ENCODE measurements around the gene GALNT10. TPM values are rescaled to one million over a fixed set of nuclear protein-coding genes. Genes with fewer than 3 reads are reported as not detected.

GALNT10 gene
- total and polyA plus RNA-seq, 10 of the 15 experiments (the other 5 are each of a cell fraction or from before 2014, with no cell fraction given) = 3.9 to 35.4 (median 15.5) TPM

- no peak for TF ChIP-seq JUND (IDR thresholded peaks at IDR 0.05; ENCODE audit: low read depth, low read length)
- no peak for TF ChIP-seq BCL3 (IDR thresholded peaks at IDR 0.05; ENCODE audit: borderline replicate concordance, insufficient read depth, low read depth, low read length, poor library complexity, severe bottlenecking)
- no peak for TF ChIP-seq CREB1 (IDR thresholded peaks at IDR 0.05; ENCODE audit: low read depth)
- TF ChIP-seq ZNF207 (IDR thresholded peaks at IDR 0.05; ENCODE audit: borderline replicate concordance) = no peak
- no peak for TF ChIP-seq PRDM15 (CRISPR knock-in tag; IDR thresholded peaks at IDR 0.05)
Measured at GRCh38 chr5:154331924-154332323, 141.4 kb downstream of the GALNT10 start (continued).

- FAIRE-seq (no peak), ATAC-seq (peak; percentile 40), DNase-seq (ENCODE audit: low read depth, low spot score) (no peak)
- no TSS peak for BruUV-seq (replicated peaks)
- H4K20me1 ChIP-seq (ENCODE audit: control insufficient read depth, insufficient read depth) = no peaks in the 10 kb centered on the region
- ChIA-PET POLR2A (no interaction called here), CTCF (interaction anchor here (0.7 to 2.3 kb wide), 4 partner anchors 10 to 135 kb away, joined by 3 to 18 read pairs (median 4); no protein-coding TSS in a partner anchor), RAD21 (ENCODE audit: unreplicated experiment) (interaction anchor here (0.6 to 1.4 kb wide), 4 partner anchors 10 to 143 kb away, joined by 3 read pairs; no protein-coding TSS in a partner anchor), SMC1A (ENCODE audit: uncharacterized antibody, unreplicated experiment) (interaction anchor here (0.9 to 1.7 kb wide), 4 partner anchors 19 to 75 kb away, joined by 3 to 7 read pairs (median 4); no protein-coding TSS in a partner anchor)
- H3K9me3 ChIP-seq (replicated peaks; ENCODE audit: control insufficient read depth, insufficient read depth, low read length) = no peaks in the 10 kb centered on the region
- no peak overlapping the region for H3K4me3 ChIP-seq
- no peak overlapping the region for H2AFZ ChIP-seq (ENCODE audit: control insufficient read depth, low read depth, low read length)
- no peaks in the 10 kb centered on the region for H3K79me2 ChIP-seq (ENCODE audit: control insufficient read depth, insufficient read depth, low read length)
- in situ Hi-C loops (cut with MboI) = no loop called here
- H3K36me3 ChIP-seq (ENCODE audit: control insufficient read depth in 2 of 2, insufficient read depth in 2 of 2, low read length in 1 of 2) = peaks cover 0 to 6% of the 10 kb centered on the region in 2 experiments; a peak in 2 of 4 replicates
- H3K4me2 ChIP-seq (ENCODE audit: control insufficient read depth, insufficient read depth) = no peak overlapping the region
- no peaks in the 10 kb centered on the region for H3K27me3 ChIP-seq (replicated peaks in 1 of 2; ENCODE audit: control insufficient read depth in 2 of 2, insufficient read depth in 2 of 2, low read length in 1 of 2)
- no peaks in the 10 kb centered on the region for H3K4me1 ChIP-seq (ENCODE audit: control insufficient read depth, insufficient read depth, low read length)
- no peak overlapping the region for H3K27ac ChIP-seq (ENCODE audit: control insufficient read depth, insufficient read depth)
- no peak overlapping the region for H3K9ac ChIP-seq (ENCODE audit: control insufficient read depth, insufficient read depth, low read length)
- intact Hi-C loops (cut with micrococcal nuclease; ENCODE audit: unreplicated experiment) = loop anchor here (2.0 kb wide), 1 partner anchor 72 kb away; no protein-coding TSS in a partner anchor
- WGBS (ENCODE audit: insufficient coverage, insufficient replicate concordance, low lambda C conversion rate, missing lambda C conversion rate) = 17% methylated on average over 6 of the region's 6 CpGs
- TF ChIP-seq ATF3 (IDR thresholded peaks at IDR 0.05; ENCODE audit: borderline replicate concordance, extremely low read depth, low read depth, low read length) (no peak), MTA2 (IDR thresholded peaks at IDR 0.05; ENCODE audit: low read depth) (no peak), MYC (IDR thresholded peaks at IDR 0.05; ENCODE audit: insufficient read depth, insufficient read length, insufficient replicate concordance, low read length, severe bottlenecking) (no peak), RAD51 (IDR thresholded peaks at IDR 0.05) (no peak), DPF2 (IDR thresholded peaks at IDR 0.05) (no peak), MEF2B (IDR thresholded peaks at IDR 0.05; ENCODE audit: partially characterized antibody, poor library complexity, severe bottlenecking) (no peak), SPI1 (IDR thresholded peaks at IDR 0.05; ENCODE audit: borderline replicate concordance, insufficient read depth, low read depth, low read length) (no peak), ZZZ3 (IDR thresholded peaks at IDR 0.05; ENCODE audit: control insufficient read depth, insufficient read length, low read depth) (no peak), STAT3 (IDR thresholded peaks at IDR 0.05; ENCODE audit: low read depth, low read length) (no peak), SKIL (IDR thresholded peaks at IDR 0.05; ENCODE audit: low read depth, poor library complexity, severe bottlenecking) (no peak)
Measured at GRCh38 chr5:154332451-154332850, 141.9 kb downstream of the GALNT10 start.
